Measurements from ENCODE around the gene RNF150.
"Not testable (repeated sequence)": the region's sequence is repeated elsewhere in the genome, so short reads cannot be mapped to it uniquely, and the experiment has no call there.

RNF150 gene

GRCh38 chr4:140856621-140857062, 276.6 kb downstream of the RNF150 start:
- no peak for DNase-seq

GRCh38 chr4:140854168-140854567, 279.1 kb downstream of the RNF150 start:
- no peak for DNase-seq

GRCh38 chr4:140851804-140852203, 281.5 kb downstream of the RNF150 start:
- DNase-seq: no peak

- DNase-seq: no peak
These were observed 282.1 kb downstream of the RNF150 start for GRCh38 chr4:140851032-140851636.

- DNase-seq: no peak
These were observed 283.7 kb downstream of the RNF150 start for GRCh38 chr4:140849526-140849925.

GRCh38 chr4:140846736-140847135, 286.5 kb downstream of the RNF150 start:
- no peak for DNase-seq

- no peak for DNase-seq
These were observed 289.2 kb downstream of the RNF150 start for GRCh38 chr4:140844061-140844460.

- no peak for DNase-seq
These were observed 292.1 kb downstream of the RNF150 start for GRCh38 chr4:140841186-140841585.

GRCh38 chr4:140839888-140840790, 293.1 kb downstream of the RNF150 start:
- DNase-seq: no peak

- no peak for DNase-seq
These were observed 293.9 kb downstream of the RNF150 start for GRCh38 chr4:140839406-140839805.

GRCh38 chr4:140837736-140838135, 295.5 kb downstream of the RNF150 start:
- no peak for DNase-seq

- DNase-seq: no peak
These were observed 298.3 kb downstream of the RNF150 start for GRCh38 chr4:140834839-140835495.

GRCh38 chr4:140833280-140833679, 300.0 kb downstream of the RNF150 start:
- DNase-seq: no peak

GRCh38 chr4:140829825-140830224, 303.4 kb downstream of the RNF150 start:
- DNase-seq: no peak

- DNase-seq: no peak
These were observed 306.6 kb downstream of the RNF150 start for GRCh38 chr4:140826701-140827027.

- DNase-seq: not testable (repeated sequence)
These were observed 312.7 kb downstream of the RNF150 start for GRCh38 chr4:140820520-140820919.

- no peak for DNase-seq
These were observed 313.7 kb downstream of the RNF150 start for GRCh38 chr4:140819610-140820009.

- DNase-seq: no peak
These were observed 314.8 kb downstream of the RNF150 start for GRCh38 chr4:140818433-140818832.

GRCh38 chr4:140816806-140817510, 316.3 kb downstream of the RNF150 start:
- no peak for DNase-seq

GRCh38 chr4:140813804-140814203, 319.5 kb downstream of the RNF150 start:
- no peak for DNase-seq

GRCh38 chr4:140812916-140813315, 320.4 kb downstream of the RNF150 start:
- no peak for DNase-seq

GRCh38 chr4:140811429-140811828, 321.8 kb downstream of the RNF150 start:
- no peak for DNase-seq

GRCh38 chr4:140810591-140811169, 322.6 kb downstream of the RNF150 start:
- DNase-seq: not testable (repeated sequence)
